Left lung (tissue), 10 donors: ENCODE data around the gene EYA2. TPM values are rescaled to one million over a fixed set of nuclear protein-coding genes. Genes with fewer than 3 reads are reported as not detected.

Source experiments
- ATAC-seq: fragments of 200-7000 bp; cut with Tn5 transposase; one replicate; pipeline ENCODE4 v1.9.1; 2020; ENCODE audit warnings: moderate library complexity
- DNase-seq, 4 donors: peaks; one replicate each; pipeline ENCODE4 v3.0.0-alpha.2; 2013 to 2020
- H3K27ac ChIP-seq, 2 donors: fragments of 200-600 bp; sonication (generic) in 1 of 2; one replicate each; pipeline versions ENCODE4 v1.5.0 to v1.8.0; 2020 to 2021
- H3K27me3 ChIP-seq, 2 donors: fragments of 200-600 bp; sonication (generic) in 1 of 2; one replicate each; pipeline versions ENCODE4 v1.5.0 to v1.8.0; 2020 to 2021
- H3K36me3 ChIP-seq, 2 donors: fragments of 200-600 bp; sonication (generic) in 1 of 2; one replicate each; pipeline versions ENCODE4 v1.5.0 to v1.8.0; 2020 to 2021
- H3K4me1 ChIP-seq, 2 donors: fragments of 200-600 bp; one replicate each; pipeline ENCODE4 v1.8.0; 2021
- H3K4me3 ChIP-seq, 2 donors: fragments of 200-600 bp; sonication (generic) in 1 of 2; one replicate each; pipeline versions ENCODE4 v1.5.0 to v1.8.0; 2020 to 2021; ENCODE audit warnings: mild to moderate bottlenecking in 1 of 2
- H3K9me3 ChIP-seq, 2 donors: fragments of 200-600 bp; sonication (generic) in 1 of 2; one replicate each; pipeline versions ENCODE4 v1.5.0 to v1.8.0; 2020 to 2021
- CTCF ChIP-seq, 2 donors: fragments of 200-600 bp; sonication (generic) in 1 of 2; IDR thresholded peaks; one replicate each; pipeline versions ENCODE4 v1.5.0 to v1.8.0; 2021; ENCODE audit warnings: antibody characterized with exemption in 2 of 2
- intact Hi-C, 2 donors: fragments of 100-400 bp; cut with DNase I; formaldehyde crosslinking; loops; one replicate each; pipeline versions ENCODE4 v1.11.2 to v1.14.2; 2022
- polyA plus RNA-seq, 6 donors: library from polyadenylated mRNA; unstranded; fragments of 120-200 nt; gene quantifications; one replicate each; pipeline ENCODE4 v1.2.1, GENCODE V29; 2013; ENCODE audit not compliant: insufficient read length in 6 of 6
- total RNA-seq, 2 donors: library from RNA; stranded (reverse); fragmentation: NEBNext Ultra II Directional; extraction: Animal tissue kit (Norgen Biotek cat#: 25700); gene quantifications; one replicate each; pipeline ENCODE4 v1.2.1, GENCODE V29; 2021
- donor health status: DM: no; HTN: yes; CAD: no.
- donor health status: DM: no; HTN: no; CAD: no.

Gene EYA2
- total and polyA plus RNA-seq, 8 donors = 0.77 to 2.3 (median 1.2) TPM

DNA sequence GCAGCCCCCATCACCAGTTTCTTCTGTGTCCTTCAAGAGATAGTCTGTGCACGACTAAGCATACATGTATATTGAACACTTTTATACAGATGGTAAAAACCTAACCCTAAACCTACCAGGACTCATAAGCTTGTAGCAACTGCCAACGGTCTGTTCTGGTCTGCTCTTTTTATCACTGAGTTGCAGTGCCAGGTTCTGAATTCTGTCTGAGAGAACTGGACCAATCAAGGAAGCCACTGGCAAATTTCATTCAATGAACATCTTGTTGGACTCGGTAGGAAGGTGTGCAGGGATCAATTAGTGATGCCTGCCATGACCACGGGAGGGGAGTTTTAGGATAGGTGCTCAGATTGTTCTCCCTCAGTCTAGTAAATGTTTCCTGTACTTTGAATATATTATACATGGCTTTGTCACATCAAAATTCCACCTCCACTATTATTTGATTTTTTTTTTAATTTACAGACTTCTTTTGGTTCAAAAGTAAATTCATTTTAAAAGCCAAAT lies 146.8 kb downstream of the EYA2 start:
- Histone ChIP-seq H3K4me3 (no peak overlapping the region), H3K27ac (no peak overlapping the region), H3K9me3 (peaks cover 0 to 10% of the 10 kb centered on the region in 2 donors), H3K4me1 (no peaks in the 10 kb centered on the region), H3K27me3 (peaks cover 6 to 23% of the 10 kb centered on the region in 2 donors), H3K36me3 (no peaks in the 10 kb centered on the region)
- ATAC-seq (no peak), DNase-seq (no peak)
- intact Hi-C loops = no loop called here
- TF ChIP-seq CTCF (IDR thresholded peaks at IDR 0.05) = no peak

DNA sequence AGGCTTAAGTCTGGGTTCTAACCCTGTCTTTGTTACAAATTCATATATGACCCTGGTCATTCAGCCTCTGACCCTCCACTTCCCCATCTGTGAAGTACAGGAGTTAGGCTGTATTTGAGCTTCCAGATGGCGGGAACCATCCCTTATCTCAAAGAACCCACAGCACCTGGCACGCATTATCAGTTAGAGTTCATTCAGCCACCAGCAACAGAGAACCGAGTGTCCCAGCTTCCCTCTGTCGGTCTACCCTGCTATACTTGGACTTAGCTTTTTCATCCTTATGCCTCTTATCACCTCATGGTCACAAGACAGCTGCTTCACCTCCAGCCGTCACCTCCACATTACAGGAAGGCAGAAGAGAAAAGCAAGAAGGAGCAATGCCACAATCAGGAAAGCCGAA lies 147.8 kb downstream of the EYA2 start:
- DNase-seq (no peak), ATAC-seq (no peak)
- Histone ChIP-seq H3K27ac (no peak overlapping the region), H3K36me3 (no peaks in the 10 kb centered on the region), H3K27me3 (peaks cover 6 to 23% of the 10 kb centered on the region in 2 donors), H3K9me3 (peaks cover 0 to 10% of the 10 kb centered on the region in 2 donors), H3K4me3 (no peak overlapping the region), H3K4me1 (no peaks in the 10 kb centered on the region)
- TF ChIP-seq CTCF (IDR thresholded peaks at IDR 0.05) = no peak
- intact Hi-C loops = no loop called here

- no peak overlapping the region for H3K4me3 ChIP-seq
- no peaks in the 10 kb centered on the region for H3K4me1 ChIP-seq
- H3K27ac ChIP-seq = no peak overlapping the region
- DNase-seq = no peak
- intact Hi-C loops = no loop called here
- no peak for TF ChIP-seq CTCF (IDR thresholded peaks at IDR 0.05)
- no peak for ATAC-seq
- no peaks in the 10 kb centered on the region for H3K36me3 ChIP-seq
- peaks cover 0 to 10% of the 10 kb centered on the region in 2 donors for H3K9me3 ChIP-seq
- peaks cover 6 to 23% of the 10 kb centered on the region in 2 donors for H3K27me3 ChIP-seq
Measured at GRCh38 chr20:47043086-47043485, 148.4 kb downstream of the EYA2 start.

GRCh38 chr20:47044938-47045337 lies 150.3 kb downstream of the EYA2 start:
- intact Hi-C loops = no loop called here
- peaks cover 0 to 10% of the 10 kb centered on the region in 2 donors for H3K9me3 ChIP-seq
- no peaks in the 10 kb centered on the region for H3K36me3 ChIP-seq
- ATAC-seq (no peak), DNase-seq (no peak)
- no peak overlapping the region for H3K27ac ChIP-seq
- H3K27me3 ChIP-seq = peaks cover 6 to 28% of the 10 kb centered on the region in 2 donors
- no peak for TF ChIP-seq CTCF (IDR thresholded peaks at IDR 0.05)
- no peak overlapping the region for H3K4me3 ChIP-seq
- H3K4me1 ChIP-seq = no peaks in the 10 kb centered on the region

DNA sequence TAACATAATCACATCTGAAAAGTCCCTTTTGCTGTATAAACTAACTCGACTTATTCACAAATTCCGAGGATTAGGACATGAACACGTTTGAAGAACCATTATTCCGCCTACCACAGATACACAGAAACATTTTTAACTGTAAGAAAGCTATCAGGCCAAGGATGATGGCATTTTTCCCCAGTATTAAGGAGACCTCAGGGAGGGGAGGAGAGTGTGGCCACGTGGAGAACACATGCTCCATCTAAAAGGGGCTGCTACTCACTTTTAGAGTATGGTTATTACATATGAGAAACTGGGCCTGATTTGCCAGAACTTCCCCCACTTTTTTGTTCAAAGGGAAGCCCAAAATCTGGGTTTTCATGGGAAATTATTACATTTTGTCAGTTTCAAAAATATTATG lies 153.4 kb downstream of the EYA2 start:
- ATAC-seq (no peak), DNase-seq (no peak)
- H3K9me3 ChIP-seq = peaks cover 0 to 10% of the 10 kb centered on the region in 2 donors
- no peak overlapping the region for H3K27ac ChIP-seq
- no peaks in the 10 kb centered on the region for H3K36me3 ChIP-seq
- H3K27me3 ChIP-seq = peaks cover 0 to 23% of the 10 kb centered on the region in 2 donors
- H3K4me1 ChIP-seq = no peaks in the 10 kb centered on the region
- H3K4me3 ChIP-seq = no peak overlapping the region
- TF ChIP-seq CTCF (IDR thresholded peaks at IDR 0.05) = no peak
- intact Hi-C loops = no loop called here
